ENCODE results near the gene PSME4. TPM values are rescaled to one million over a fixed set of nuclear protein-coding genes. Genes with fewer than 3 reads are reported as not detected.

Gene PSME4
- 6.3 TPM for polyA plus RNA-seq

DNA sequence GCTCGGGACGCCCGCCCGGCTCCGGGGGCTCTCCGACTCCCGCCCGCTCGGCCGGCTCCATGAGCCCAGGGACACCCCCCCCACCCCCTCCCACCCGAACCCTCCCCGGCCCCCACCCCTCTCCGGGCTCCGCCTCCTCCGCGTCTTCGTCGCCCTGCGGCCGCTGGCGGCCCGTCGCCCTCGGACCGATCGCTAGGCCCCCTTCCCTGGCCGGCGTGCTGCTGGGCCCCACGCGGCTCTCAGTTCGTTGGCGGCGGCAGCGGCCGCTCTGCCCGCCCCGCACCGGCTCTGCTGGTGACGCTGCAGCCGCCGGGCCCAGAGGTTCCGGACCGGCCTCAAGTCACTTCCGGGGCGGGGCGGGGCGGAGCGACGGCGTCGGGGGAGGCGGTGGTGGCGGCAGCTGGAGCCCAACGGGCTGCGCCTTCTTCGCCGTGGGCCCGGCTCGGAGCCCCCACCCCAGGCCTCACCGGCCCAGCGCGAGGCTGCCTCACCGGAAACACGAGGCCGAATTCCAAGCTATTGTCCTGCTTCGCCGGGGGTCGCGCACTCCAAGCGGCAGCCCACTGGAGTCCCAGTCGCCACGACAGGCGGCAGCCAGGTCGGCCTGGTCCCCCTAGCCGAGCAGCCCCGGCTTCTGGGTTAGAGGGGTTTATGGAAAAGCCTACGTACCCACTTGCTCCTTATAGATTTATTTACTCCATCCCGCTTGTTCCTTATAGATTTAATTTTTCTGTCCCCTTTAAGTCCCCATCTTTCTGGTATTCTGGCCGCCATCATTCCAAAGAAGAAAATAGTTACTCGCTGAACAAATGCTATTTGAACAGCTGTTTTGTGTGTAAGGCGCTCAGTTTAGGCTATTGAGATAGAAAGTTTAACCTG is at the start of gene PSME4:
Gene PSME4, minus strand, starts transcription at position 270 of the 879 bp plus-strand sequence. Its CDS starts 209 bp downstream, at position 61.
- Mint-ChIP-seq H3K36me3 (peaks cover 6% of the 10 kb centered on the region), H3K27me3 (no peaks in the 10 kb centered on the region), H3K27ac (peak within 1 kb of the TSS; percentile 93 to 99 (median 95)), H3K4me1 (peaks cover 28 to 39% (median 36%) of the 10 kb centered on the region in 3 donors), H3K9me3 (no peaks in the 10 kb centered on the region), H3K4me3 (peak within 1 kb of the TSS; percentile 97 to 99 (median 98))

GRCh38 chr2:54015798-54016699 is 45.3 kb upstream of the PSME4 start:
- Mint-ChIP-seq H3K27me3 (no peaks in the 10 kb centered on the region), H3K4me1 (peaks cover 13 to 21% (median 13%) of the 10 kb centered on the region in 3 donors), H3K36me3 (peaks cover 5% of the 10 kb centered on the region), H3K27ac (peak overlapping the region in 1 of 3 donors; percentile 85), H3K4me3 (peak overlapping the region in 1 of 4 donors; percentile 2), H3K9me3 (peaks cover 0 to 5% (median under 1%) of the 10 kb centered on the region in 3 donors)

DNA sequence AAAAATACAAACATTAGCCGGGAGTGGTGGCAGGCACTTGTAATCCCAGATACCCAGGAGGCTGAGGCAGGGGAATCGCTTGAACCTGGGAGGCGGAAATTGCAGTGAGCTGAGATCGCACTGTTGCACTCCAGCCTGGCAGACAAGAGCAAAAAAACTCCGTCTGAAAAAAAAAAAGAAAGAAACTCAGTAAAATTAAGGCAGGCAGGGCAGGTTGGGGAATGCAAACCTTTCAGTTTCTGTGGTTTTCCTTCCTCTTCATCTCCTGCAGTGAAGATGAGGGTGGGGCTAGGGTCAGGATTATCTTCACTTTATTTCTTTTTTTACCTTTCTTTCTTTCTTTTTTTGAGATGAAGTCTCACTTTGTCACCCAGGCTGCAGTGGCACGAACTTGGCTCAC is 43.2 kb upstream of the PSME4 start:
- Mint-ChIP-seq H3K36me3 (peaks cover 3% of the 10 kb centered on the region), H3K9me3 (no peaks in the 10 kb centered on the region), H3K4me1 (peaks cover 18 to 29% (median 20%) of the 10 kb centered on the region in 3 donors), H3K27me3 (no peaks in the 10 kb centered on the region), H3K27ac (peak overlapping the region in 2 of 3 donors; percentile 10 to 89), H3K4me3 (peak overlapping the region in 3 of 4 donors; percentile 59 to 89 (median 86))

DNA sequence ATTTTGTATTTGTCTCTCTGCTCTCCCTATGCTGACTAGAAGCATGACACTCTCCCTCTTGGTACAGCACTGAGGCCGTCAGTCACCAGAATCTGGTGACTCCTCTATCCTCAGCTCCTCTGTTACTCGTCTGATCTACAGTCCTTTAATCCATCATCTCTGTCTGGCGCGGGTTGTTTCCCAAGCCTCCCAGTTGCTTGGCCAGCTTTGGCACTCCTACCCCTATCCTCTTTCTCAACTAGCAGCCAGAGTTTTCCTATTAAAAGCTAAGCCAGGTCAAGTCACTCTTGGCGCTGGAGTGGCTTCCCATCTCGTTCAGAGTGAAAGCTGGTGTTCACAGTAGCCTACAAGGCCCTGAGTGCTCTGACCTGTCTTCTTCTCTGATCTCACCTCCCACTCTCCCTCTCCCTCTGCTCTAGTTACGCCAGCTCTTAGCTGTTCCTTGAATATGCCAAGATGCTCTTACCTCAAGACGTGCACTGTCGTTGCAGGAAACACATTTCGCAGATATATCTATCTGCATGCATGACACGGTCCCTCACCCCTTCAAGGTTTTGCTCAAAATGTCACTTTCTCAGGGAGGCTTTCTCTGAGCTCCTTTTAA is 41.8 kb upstream of the PSME4 start:
- H3K4me3 Mint-ChIP-seq = peak overlapping the region in 1 of 4 donors; percentile 63
- no peaks in the 10 kb centered on the region for H3K27me3 Mint-ChIP-seq
- H3K36me3 Mint-ChIP-seq = peaks cover 3% of the 10 kb centered on the region
- H3K9me3 Mint-ChIP-seq = no peaks in the 10 kb centered on the region
- peak overlapping the region in 2 of 3 donors; percentile 4 to 18 for H3K27ac Mint-ChIP-seq
- H3K4me1 Mint-ChIP-seq = peaks cover 20 to 29% (median 20%) of the 10 kb centered on the region in 3 donors

DNA sequence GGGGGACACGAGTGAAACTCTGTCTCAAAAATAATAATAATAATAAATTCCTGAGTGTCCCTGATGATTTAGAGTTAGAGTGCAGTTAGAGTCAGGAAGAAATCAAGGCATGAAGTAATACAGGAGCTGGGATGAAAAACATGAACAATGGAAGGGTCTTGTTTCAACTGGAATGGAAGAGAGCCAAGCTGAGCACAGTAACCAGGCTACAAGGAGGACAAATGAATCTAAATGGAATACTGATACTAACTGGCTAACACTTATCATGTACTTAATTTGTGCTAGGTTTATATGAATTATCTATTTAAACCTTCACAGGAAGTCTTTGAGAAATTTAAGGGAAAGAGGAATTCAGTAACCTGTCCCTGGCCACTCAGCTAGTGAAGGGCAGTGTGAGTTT is 38.8 kb upstream of the PSME4 start:
- Mint-ChIP-seq H3K4me1 (peaks cover 18 to 25% (median 20%) of the 10 kb centered on the region in 3 donors), H3K4me3 (no peak overlapping the region), H3K27ac (no peak overlapping the region)

GRCh38 chr2:54008439-54008838 is 37.6 kb upstream of the PSME4 start:
- Mint-ChIP-seq H3K4me3 (no peak overlapping the region), H3K4me1 (peaks cover 10 to 17% (median 12%) of the 10 kb centered on the region in 3 donors), H3K27ac (no peak overlapping the region), H3K9me3 (no peaks in the 10 kb centered on the region), H3K36me3 (peaks cover 7% of the 10 kb centered on the region), H3K27me3 (no peaks in the 10 kb centered on the region)

More for the DNA sequence above, 38.8 kb upstream of the PSME4 start:
- H3K36me3 Mint-ChIP-seq = peaks cover 7% of the 10 kb centered on the region
- H3K27me3 Mint-ChIP-seq = no peaks in the 10 kb centered on the region
- no peaks in the 10 kb centered on the region for H3K9me3 Mint-ChIP-seq

DNA sequence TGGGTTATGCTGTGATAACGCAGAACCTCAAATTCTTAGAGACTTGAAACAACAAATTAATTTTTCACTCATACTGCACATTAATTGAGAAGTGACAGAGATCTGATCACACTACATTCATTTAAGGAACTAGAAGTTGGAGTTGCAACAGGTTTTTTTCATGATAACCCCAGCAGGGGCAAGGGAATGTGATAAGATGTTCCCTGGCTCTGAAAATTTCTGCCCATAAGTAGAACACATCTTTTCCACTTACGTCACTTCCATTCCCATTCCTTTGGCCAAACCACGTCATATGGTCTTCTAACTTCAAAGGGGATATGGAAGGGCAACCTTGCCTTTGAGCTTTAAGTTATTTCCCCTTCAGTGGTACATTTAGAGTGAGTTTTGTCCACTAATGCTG is 29.7 kb upstream of the PSME4 start:
- no peaks in the 10 kb centered on the region for H3K4me1 Mint-ChIP-seq
- peaks cover 5% of the 10 kb centered on the region for H3K36me3 Mint-ChIP-seq
- peak overlapping the region in 1 of 3 donors; percentile 50 for H3K27ac Mint-ChIP-seq
- no peaks in the 10 kb centered on the region for H3K9me3 Mint-ChIP-seq
- H3K27me3 Mint-ChIP-seq = no peaks in the 10 kb centered on the region
- H3K4me3 Mint-ChIP-seq = no peak overlapping the region

- H3K27ac Mint-ChIP-seq = no peak overlapping the region
- H3K4me3 Mint-ChIP-seq = no peak overlapping the region
- H3K4me1 Mint-ChIP-seq = peaks cover 0 to 2% (median under 1%) of the 10 kb centered on the region in 3 donors
- H3K27me3 Mint-ChIP-seq = no peaks in the 10 kb centered on the region
- H3K36me3 Mint-ChIP-seq = peaks cover 5% of the 10 kb centered on the region
- no peaks in the 10 kb centered on the region for H3K9me3 Mint-ChIP-seq
Measured at GRCh38 chr2:54000122-54000521, 29.3 kb upstream of the PSME4 start.

DNA sequence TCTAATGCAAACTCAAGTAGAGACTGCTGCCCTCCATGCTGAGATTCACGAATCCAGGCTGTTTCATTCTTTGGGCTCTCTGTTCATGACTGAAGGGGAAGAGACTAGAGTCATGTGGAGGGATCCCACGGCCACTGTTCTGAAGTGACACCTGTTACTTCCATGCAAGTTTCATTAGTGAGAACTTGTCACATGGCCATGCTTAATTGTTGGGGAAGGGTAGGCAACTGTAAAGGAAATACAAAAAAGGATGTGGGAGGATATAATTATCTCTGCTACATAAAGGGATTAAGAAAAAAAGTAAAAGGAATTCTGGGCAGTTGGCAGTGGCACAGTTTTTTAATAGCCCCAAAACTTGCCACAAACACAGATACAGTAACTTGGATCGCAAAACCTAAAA is 28.0 kb upstream of the PSME4 start:
- H3K36me3 Mint-ChIP-seq = peaks cover 5% of the 10 kb centered on the region
- no peak overlapping the region for H3K27ac Mint-ChIP-seq
- peaks cover 7 to 9% (median 7%) of the 10 kb centered on the region in 3 donors for H3K4me1 Mint-ChIP-seq
- H3K9me3 Mint-ChIP-seq = no peaks in the 10 kb centered on the region
- no peak overlapping the region for H3K4me3 Mint-ChIP-seq
- H3K27me3 Mint-ChIP-seq = no peaks in the 10 kb centered on the region

GRCh38 chr2:53994818-53995808 is 24.3 kb upstream of the PSME4 start:
- Mint-ChIP-seq H3K4me3 (peak overlapping the region; percentile 35 to 87 (median 51)), H3K27ac (peak overlapping the region in 2 of 3 donors; percentile 3 to 20), H3K27me3 (no peaks in the 10 kb centered on the region), H3K9me3 (no peaks in the 10 kb centered on the region), H3K36me3 (no peaks in the 10 kb centered on the region), H3K4me1 (peaks cover 12 to 13% (median 13%) of the 10 kb centered on the region in 3 donors)

DNA sequence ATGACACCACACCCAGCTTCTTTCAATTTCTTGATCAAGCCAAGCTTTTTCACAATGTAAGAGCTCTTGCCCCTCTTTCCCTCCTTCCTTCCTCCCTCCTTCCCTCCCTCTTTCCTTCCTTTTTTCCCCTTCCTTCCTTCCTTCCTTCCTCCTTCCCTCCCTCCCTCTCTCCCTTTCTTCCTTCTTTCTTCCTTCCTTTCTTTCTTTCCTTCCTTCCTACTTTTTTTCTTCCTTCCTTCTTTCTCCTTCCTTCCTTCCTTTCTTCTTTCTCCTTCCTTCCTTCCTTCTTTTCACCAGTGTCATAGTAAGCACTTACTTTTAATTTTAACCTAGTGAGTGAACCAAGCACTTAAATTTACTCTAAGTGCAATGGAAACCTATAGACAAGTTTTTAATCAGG is 21.2 kb upstream of the PSME4 start:
- H3K4me1 Mint-ChIP-seq = peaks cover 20 to 25% (median 24%) of the 10 kb centered on the region in 3 donors
- H3K27ac Mint-ChIP-seq = peak overlapping the region in 1 of 3 donors; percentile 78
- no peaks in the 10 kb centered on the region for H3K36me3 Mint-ChIP-seq

GRCh38 chr2:53989210-53989862 is 18.5 kb upstream of the PSME4 start:
- Mint-ChIP-seq H3K36me3 (peaks cover 1% of the 10 kb centered on the region), H3K27ac (no peak overlapping the region), H3K9me3 (no peaks in the 10 kb centered on the region), H3K27me3 (no peaks in the 10 kb centered on the region), H3K4me1 (peaks cover 15 to 26% (median 21%) of the 10 kb centered on the region in 3 donors), H3K4me3 (no peak overlapping the region)

More for the DNA sequence above, 21.2 kb upstream of the PSME4 start:
- Mint-ChIP-seq H3K9me3 (no peaks in the 10 kb centered on the region), H3K27me3 (no peaks in the 10 kb centered on the region), H3K4me3 (no peak overlapping the region)

- Mint-ChIP-seq H3K4me3 (peak overlapping the region in 1 of 4 donors; percentile 84), H3K4me1 (peaks cover 15 to 20% (median 20%) of the 10 kb centered on the region in 3 donors), H3K36me3 (peaks cover 1% of the 10 kb centered on the region), H3K27ac (peak overlapping the region in 1 of 3 donors; percentile 43), H3K9me3 (no peaks in the 10 kb centered on the region), H3K27me3 (no peaks in the 10 kb centered on the region)
Measured at GRCh38 chr2:53987336-53987921, 16.6 kb upstream of the PSME4 start.

Measured in IgD-negative memory B cell (primary cell).